Medulla oblongata (tissue), 1 donor: ENCODE measurements around the gene CIITA.
"Not testable (repeated sequence)": the region's sequence is repeated elsewhere in the genome, so short reads cannot be mapped to it uniquely, and the experiment has no call there.

Experiments used
- DNase-seq: peaks from one replicate; pipeline ENCODE4 v3.0.0-alpha.2; 2015; ENCODE audit errors: extremely low spot score

CIITA gene

DNA sequence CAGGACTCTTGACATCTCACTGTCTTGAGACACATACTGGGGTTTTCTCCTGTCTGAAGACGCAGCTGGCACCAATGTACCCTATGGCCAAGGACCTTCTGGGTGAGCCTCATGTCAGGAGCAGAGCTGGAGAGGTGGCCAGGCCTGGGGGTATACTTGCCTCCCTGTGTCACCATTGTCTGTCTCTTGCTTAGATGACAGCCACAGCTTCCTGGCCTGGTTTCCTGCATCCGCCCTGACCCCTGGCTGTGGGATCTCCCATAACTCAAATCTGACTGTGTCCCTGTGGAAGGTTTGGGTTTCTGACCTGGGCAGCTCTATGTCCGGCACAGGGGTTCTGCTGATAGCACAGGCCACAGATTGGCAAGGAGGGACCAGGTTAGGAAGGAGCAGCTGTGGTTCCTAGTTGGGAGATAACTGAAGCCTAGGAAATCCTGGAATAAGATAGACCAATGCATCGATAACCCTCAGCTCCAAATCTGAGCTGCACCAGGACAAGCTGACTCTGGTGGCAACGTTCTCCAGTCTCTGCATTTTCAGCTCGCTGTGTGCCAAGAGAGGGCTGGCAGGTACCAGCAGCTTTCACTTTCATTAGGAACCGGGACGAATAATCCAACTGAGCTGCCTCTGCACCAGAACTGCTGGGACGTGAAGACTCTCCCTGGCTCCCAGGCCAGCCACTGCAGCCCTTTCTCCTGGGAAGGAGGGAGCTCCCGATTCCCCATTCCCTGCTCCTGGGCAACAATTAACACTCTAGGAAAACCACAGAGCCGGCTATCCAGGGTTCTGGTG lies 60.3 kb downstream of the CIITA start:
- peak; percentile 64 for DNase-seq

DNA sequence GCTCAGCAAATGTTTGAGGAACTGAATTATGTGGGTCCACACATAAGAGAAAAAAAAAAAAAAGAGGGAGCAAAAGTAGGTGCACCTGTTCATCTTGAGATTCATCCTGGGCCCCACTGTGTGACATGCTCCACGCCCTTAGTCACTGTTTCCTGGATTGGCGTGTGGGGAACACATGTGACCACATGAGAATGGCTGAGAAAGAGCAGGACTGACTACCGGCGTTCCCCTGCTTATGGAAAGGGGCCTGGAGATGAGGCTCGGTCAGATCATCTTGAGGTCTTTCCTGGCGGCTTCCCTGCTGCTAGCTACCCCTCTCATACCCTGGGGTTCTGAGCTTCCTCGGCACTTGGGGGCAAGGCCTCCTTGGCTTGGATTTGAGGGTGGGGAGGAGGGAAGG lies 61.3 kb downstream of the CIITA start:
- DNase-seq = no peak

DNA sequence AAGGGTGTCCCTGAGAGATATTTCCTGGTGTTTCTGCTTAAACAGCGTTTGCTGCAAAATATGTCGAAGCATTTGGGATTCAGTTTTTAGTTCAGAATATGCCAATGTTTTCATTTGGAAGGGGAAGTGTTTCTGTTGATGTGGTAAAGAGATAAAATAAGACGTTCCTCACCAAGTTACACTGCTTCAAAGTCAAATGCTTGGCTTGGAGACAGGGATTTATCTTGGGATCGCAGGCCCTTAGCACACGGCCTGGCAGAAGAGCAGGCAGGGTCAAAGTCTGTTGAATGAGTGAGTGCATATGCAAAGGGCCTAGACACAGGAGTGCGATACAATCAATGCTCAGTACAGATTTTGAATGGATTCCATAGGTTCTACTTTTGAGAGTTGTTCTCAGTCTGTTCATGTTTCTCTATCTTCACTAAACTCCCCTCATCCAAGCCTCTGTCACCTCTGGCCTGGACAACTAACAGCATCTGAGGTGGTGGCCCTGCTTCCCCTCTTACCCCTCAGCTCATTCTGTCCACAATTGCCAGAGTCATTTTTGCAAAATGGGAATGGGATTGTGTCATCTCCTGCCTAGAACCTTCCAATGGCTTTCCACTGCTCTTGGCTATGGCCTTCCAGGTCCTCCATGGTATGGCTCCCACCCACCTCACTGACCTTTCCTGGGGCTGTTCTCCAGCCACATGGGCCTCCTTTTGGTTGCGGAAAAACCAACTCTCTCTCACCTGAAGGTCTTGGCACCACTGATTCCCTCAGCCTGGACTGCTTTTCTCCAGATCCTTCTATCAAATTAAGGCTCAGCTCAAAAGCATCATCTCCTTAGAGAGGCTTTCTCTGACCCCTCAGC lies 62.0 kb downstream of the CIITA start:
- no peak for DNase-seq

DNA sequence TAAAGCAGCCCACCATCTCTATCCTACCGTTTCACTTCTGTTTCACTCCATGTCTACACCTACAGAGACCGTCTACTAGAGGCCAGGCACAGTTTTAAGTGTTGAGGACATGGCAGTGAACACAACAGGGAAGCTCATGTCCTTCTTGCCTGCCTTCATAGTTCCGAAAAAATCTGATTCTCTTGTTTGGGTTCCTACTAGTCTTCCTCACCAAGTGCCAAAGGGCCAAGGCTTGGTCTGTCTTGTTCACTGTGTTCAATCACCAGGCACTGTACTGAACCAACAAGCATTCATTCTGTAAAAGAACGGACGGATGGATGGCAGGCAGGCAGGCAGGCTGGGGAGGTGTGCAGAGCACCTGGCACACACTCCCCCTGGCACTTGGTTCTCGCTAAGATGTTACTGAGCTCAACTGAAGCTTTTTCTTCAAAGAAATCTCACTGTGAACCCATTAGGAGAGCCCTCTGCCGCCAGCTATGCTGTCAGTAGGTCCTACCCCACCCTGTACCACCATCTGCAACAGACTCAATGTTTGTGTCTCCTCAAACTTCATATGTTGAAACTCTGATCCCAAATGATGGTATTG lies 62.7 kb downstream of the CIITA start:
- no peak for DNase-seq

DNA sequence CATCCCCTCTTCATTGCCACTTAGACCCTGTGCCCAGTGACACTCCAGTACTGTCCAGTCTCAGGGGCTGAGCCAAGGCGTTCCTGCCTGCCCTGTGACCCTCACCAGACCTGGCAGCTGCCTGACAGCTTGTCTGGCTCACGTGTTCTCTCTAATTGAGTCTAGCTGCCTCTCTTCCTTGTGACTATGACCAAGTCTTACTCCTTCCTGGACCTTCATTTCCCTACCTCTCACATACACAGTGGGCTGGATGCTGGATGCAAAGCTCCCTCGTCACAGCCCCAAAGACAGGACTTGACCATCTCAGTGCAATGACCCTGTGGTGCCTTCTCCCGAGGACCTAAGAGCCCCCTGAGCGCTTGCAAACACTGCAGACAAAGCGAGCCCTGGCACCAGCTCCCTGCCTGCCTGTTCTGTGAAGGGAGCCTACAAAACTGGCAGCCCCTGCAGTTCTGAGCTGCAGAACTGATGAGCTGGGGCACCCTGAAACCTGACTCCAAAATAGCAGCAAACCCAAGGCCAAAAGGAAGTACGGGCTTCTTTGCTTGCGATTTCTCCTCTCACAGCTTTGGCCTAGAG lies 63.6 kb downstream of the CIITA start:
- peak; percentile 48 for DNase-seq

DNA sequence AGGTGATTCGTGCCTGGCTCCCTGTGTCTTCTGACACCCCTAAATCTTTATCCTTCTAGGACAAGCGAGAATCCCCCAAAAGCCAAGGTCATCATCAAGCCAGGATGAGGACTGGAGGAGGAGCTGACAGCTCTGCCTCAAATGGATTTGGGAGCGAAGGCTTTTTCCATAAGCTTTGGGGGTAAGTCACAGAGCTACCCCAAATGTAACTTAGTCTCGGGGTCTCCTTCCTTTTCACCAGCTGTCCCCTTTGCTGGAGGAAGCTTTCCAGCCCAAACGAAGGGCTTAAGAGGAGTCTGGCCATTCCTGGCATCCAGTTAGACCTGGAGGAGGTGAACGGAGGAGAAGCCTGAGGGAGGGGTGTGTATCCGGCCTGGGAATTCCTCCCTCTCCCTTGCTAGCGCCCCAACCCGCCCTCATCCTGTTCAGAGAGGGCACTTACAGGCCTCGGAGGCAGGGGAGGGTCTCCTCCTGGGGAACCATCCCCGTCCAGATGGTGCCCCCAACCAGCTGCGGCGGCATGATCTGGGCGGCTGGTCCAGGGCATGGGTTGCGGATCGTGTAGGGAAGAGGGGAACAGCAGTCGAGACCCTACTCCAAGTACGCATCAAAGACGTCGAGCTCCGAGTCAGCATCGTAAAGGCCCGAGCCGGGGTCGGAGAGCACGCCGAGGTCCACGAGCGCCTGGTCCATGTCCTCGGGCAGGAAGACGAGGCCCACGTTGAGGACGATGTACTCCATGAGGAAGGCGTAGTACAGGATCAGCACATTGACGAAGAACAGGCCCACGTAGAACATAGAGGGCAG lies 64.3 kb downstream of the CIITA start:
- no peak for DNase-seq

DNA sequence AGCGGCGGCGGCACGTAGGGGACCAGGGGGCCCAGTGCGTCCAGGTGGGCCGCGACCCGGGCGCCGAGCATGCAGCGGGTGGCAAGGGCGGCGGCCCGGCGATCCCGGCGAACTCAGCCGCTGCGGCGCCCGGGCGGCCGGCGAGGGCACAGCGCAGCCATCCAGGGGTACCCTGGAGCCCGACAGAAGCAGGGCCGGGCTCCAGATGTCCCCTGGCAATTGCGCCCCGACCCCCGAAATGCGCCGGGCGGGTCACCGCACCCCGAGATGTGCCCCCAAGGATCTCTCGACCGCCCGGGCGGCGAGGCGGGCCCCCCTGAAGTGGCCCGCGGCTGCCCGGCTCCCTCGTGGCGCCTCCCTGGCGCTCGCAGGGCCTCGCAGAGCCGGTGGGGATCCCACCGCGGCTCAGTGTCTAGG lies 64.9 kb downstream of the CIITA start:
- DNase-seq = not testable (repeated sequence)

DNA sequence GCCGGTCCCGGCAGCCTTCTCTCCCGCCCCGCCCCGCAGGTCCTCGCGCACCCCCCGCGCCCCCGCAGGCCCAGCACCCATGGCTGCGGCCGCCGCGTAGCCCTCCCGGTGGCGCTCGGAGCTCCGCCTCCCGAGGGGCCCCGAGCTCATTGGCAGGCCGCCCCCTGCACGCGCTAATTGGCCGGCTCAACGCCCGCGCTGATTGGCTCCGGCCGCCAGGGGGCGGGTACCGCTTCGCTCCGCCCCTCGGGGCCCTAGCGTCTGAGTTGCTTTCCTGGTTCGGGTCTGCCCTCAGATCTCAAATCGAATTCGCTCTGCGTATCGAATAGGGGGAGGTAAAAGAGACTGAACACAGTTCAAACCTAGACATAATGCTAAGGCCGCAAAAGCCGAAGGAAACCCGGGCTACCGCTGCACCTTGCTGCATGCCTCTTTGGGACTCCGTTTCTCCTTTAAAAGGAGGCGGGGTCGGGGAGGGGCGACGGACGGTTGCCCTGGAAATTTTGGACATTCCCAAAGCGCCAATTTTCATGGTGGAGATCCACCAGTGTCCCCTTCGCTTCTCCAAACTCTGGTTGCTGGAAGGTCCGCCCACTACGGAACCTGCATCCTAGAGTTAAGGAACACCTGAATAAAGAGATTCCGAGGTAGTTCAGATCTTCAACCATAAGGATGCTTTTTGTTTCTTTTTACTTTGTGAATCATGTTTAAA lies 65.5 kb downstream of the CIITA start, which contains the start of gene DEXI:
TSS of gene DEXI (minus strand) at position 117 of the 712 bp plus-strand sequence. CDS start 463 bp downstream, outside the sequence.
- peak; percentile 97 for DNase-seq

DNA sequence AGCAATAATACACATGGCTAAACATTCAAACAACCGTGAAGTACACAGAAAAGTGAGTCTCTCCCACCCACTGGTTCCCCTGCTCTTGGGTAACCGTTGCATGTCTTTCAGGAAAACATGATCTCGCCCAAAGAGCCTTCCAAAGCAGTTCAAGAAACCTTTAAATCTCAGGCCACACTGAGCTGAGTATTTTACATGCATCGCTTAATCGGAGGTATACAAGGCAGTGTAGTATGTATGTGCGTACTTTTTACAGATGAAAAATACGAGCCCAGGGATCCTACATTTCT lies 66.0 kb downstream of the CIITA start:
- DNase-seq = no peak

DNA sequence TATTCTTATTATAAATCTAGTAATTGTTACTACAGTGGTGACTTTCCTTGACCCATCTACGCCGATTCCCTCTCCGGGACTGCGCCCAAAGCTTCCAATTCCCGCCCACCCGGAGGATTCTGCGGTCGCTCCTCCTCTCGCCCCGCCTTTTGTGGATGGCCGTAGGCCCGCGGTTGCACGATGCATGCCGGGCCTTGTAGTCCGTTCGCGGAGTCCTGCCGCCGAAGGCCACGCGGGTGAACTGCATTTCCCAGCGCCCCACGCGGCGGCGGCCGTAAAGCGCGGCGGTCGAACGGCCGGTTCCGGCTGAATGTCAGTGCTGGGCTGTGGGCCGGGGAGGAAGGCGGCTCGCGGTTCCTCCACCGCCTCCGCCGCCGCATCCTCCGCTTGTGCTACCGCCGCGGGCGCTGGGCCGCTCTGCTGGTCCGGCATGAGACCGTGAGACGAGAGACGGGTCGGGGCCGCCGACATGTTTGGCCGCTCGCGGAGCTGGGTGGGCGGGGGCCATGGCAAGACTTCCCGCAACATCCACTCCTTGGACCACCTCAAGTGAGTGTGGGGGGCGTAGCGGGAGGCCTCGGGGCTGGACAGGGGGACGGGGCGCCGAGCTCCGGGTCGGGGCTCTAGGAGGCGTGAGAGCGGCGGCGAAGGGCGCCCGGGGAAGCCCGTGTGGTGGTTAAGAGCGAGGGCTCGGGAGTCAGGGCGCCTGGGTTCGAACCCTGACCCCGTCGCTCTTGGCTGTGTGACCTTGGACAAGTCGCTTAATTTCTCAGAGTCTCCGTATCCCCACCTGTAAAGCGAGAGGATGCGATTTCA lies 67.5 kb downstream of the CIITA start, which contains the start of gene CLEC16A:
TSS of gene CLEC16A (plus strand) at position 316 of the 816 bp plus-strand sequence. CDS start at position 470, 154 bp downstream.
- DNase-seq = peak; percentile 98

DNA sequence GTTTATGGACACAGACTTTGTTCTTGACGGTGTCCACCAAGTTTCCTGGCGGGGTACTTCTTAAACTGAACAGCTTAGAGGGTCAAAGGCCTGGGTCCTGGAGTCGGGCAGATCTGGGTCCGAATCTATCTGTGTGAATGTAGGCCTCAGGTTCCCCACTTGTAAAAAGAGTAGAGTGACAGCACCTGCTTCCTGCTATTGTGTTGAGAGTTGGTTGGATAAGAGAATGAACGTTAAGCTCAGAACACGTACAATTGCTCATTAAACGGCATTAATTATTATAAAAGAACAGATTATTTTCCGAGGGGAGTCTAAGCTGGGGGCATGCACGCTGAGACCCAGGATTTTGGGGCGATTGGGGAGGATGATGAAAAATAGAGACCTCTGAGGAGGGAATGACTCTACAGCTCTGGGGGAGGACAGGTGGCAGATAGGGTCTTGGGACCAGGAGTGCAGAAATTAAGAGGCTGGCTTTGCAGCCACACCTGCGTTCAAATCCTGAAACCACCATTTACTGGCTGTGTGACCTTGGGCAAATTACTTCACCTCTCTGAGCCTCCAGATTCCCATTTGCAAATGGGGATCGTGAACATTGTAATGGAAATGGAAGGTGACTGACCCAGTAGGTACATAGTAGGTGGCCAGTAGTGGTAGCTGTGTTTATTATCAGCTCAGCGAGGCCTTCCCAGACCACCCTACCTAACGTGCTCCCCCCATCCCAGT lies 68.2 kb downstream of the CIITA start:
- DNase-seq = no peak

DNA sequence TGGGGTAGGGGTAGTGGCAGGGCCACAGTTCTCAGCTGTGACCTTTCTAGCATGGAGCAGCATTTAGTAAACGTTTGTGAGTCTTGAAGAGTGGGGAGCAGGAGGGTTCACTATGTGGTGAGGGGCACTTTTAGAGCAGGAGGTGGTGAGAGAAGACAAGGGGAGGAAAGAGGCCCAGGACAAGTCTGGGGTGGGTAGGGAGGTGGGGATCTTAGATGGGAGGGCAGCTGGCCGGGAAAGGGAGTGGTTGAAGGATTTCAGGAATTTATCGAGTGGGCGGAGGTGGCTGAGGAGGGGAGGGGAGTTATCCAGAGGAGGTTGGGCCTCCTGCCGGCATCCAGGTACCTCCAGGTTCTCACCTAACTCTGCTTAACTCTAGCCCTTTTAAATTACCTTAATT lies 69.3 kb downstream of the CIITA start:
- DNase-seq = no peak

DNA sequence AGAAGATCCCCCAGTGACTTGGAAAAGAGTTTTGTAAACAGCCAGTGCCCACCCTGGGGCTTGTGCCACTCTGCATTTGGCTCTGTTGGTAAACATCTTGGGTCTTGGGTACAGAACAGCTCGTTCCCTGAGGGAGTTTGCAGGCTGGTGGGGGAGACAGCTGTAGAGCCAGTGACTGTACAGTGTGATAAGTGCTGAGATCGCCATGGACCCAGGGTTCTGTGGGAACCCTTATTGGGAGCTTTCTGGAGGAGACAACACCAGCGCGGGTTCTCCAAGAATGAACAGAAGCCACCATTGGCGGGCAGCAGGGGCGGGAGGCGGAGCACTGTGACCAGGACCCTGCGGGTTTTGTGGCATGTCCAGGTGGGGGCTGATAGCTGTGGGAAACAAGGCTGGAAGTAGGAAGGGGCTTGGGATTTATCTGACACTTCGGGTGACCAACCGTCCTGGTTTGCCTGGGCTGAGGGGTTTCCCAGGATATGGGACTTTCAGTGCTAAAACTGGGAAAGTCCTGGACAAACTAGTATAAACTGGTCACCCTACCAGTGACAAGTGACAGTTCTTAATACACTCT lies 70.3 kb downstream of the CIITA start:
- no peak for DNase-seq

DNA sequence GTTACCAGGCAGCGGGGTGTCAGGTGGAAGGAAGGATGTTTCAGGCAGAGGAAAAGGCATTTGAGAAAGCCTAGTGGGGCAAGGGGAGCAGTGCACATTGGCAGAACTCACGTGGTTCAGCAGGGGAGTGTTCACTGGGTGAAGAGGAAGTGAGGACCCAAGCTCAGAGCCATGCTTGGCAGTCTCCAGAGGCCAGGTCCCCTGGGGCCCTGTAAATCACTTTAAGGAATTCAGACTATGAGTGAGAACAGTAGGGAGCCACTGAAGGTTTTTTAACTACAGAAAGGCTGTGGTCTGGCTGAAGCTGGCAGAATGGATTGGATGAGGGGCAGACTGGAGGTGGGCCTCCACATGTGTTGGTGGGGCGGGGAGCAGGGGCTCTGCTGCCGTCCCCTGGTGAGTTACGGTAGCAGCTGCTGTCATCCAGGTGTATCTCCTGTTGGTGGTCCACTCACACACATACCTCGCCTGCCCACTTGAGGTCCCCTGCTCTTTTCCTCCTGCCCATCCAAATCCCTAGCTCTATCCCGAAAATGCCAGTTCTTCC lies 72.5 kb downstream of the CIITA start:
- DNase-seq = peak; percentile 67

DNA sequence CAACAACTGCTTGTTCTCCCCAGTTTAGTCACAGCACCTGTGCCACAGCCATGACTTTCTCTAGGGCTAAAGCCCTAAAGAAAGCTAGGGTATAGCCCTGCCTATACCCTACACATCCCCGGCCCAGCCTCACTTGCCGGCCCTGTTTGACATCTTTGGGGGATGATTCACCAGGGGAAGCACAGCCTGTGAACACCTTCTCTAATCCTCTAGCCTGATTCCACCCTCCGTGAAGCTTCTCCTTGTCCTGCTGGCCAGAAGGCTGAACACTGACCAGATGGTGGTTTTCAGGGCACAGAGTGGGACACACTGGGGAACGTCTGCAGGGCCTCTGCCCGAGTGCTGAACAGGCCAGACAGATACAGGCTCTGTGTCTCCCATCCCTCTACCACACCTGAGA lies 73.4 kb downstream of the CIITA start:
- no peak for DNase-seq

DNA sequence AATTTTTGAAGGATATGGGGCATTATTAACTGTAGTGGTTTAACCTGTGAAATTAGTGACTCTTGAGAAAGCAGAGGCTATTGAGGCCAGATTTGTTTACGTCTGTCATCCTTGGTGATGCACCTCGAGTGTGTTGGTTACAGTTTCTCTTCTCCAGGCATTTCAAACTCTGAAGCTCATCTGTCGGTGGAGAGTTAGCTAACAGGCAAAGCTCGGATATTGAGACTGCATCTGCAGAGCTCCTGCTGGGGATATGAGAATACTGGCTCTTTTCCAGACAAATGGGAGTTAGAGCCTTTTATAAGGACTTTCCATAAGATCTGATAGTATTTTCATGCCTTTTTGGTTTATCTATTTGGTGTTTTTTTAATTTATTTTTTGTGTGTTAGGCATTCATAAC lies 74.0 kb downstream of the CIITA start:
- no peak for DNase-seq

DNA sequence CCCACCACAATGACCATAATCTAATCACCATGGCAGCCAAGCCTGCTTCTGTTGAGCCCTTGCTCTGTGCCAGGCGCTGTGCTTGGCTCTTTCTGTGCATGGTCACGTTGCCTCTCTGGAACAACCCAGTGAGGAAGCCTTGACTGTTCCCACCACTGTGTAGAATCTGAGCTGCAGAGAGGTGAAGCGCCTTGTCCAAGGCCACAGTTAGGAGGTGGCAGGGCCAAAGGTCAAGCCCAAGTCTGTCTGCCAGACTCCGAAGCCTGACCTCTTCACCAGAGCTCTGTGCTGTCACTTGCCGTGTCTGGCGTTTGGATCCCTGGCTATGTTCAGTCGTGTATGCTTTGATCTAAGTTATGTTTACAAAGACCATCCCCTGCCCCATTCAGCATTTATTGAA lies 77.9 kb downstream of the CIITA start:
- no peak for DNase-seq

DNA sequence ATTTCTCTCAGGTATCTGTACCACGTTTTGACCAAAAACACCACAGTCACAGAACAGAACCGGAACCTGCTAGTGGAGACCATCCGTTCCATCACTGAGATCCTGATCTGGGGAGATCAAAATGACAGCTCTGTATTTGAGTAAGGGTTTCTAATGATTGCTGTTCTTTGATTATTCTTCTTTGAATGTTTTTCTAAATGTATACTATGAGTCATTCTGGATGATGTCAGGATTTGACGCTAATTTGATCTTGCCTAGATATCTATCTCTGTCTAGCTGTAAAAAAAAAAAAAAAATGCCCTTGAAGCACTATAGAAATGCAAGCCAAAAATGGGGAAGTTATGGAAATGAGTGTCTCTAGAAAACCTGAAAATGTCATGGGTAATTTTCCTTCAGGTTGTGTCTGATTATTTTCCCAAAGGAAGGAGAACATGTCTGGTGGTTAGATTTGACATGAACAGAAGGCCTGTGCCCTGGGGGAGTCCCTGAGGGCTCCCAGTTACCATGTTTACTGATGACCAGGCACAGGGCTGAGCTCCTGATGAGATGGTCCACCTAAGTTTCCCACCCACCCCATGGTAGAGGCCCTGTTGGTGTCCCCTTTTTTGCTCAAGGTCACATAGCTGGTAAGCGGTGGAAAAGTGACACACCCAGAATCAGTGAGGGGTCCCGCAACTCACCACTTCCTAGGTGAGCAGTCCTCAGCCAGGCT lies 80.9 kb downstream of the CIITA start:
- DNase-seq = no peak
